HCT116 (cell line): Measurements from ENCODE around the gene IGFBP4. TPM values are rescaled to one million over a fixed set of nuclear protein-coding genes. Genes with fewer than 3 reads are reported as not detected.
"Not testable (repeated sequence)": the region's sequence is repeated elsewhere in the genome, so short reads cannot be mapped to it uniquely, and the experiment has no call there.

Experiments
- ATAC-seq: fragments of 200-7000 bp; cut with Tn5 transposase; 2 replicates; pipeline ENCODE4 v1.9.1; 2020; ENCODE audit warnings: mild to moderate bottlenecking, moderate library complexity
- BruUV-seq: library from RNA; stranded (reverse); fragments of 400-500 nt; replicated peaks from 2 replicates; lab custom pipeline; 2021; lab: Mats Ljungman, UMichigan
- CTCF ChIA-PET: fragments of 300-600 bp; sonication (Branson Sonifier 250); formaldehyde crosslinking; loops from one replicate; lab custom pipeline; 2021; ENCODE audit warnings: antibody characterized with exemption; lab: Charles Lee
- POLR2A ChIA-PET: fragments of 300-600, 350-600 bp; sonication (Branson Sonifier 250); formaldehyde crosslinking; loops from one replicate; lab custom pipeline; 2021; ENCODE audit warnings: antibody characterized with exemption; lab: Charles Lee
- RAD21 ChIA-PET, 2 experiments: fragments of 300-600 bp; sonication (Branson Sonifier 250); formaldehyde crosslinking; loops; one replicate each; lab custom pipeline; 2023; ENCODE audit warnings: low total read pairs in 2 of 2; ENCODE audit not compliant: uncharacterized antibody in 2 of 2, unreplicated experiment in 2 of 2, low non-redundant PET in 1 of 2; lab: Charles Lee
- DNase-seq: peaks from one replicate; pipeline ENCODE4 v3.0.0-alpha.2; 2010; ENCODE audit warnings: low read depth, low spot score
- H2AFZ ChIP-seq: fragments of 200-600 bp; shearing (Covaris generic), sonication (generic); 2 replicates; pipeline ENCODE4 v1.6.1; 2017; ENCODE audit warnings: low read depth, mixed run types, mixed read lengths, antibody characterized with exemption, low read length; ENCODE audit not compliant: poor library complexity, severe bottlenecking
- H3K27ac ChIP-seq: 2 replicates; pipeline ENCODE4 v1.5.1; 2012; ENCODE audit warnings: low read depth, low read length
- H3K27me3 ChIP-seq: fragments of 200-600 bp; sonication (generic); 2 replicates; pipeline ENCODE4 v1.6.1; 2016; ENCODE audit warnings: mixed run types, low read length, mixed read lengths; ENCODE audit not compliant: insufficient read depth
- H3K36me3 ChIP-seq, 2 experiments: fragments of 200-500 bp in 1 of 2; fragments of 200-600 bp in 1 of 2; sonication (Bioruptor generic) in 1 of 2; sonication (generic) in 1 of 2; 2 replicates each; pipeline versions ENCODE4 v1.5.1 to v1.6.1; 2014 to 2016; ENCODE audit warnings: low read length in 2 of 2, inconsistent platforms in 1 of 2, mixed read lengths in 1 of 2, mixed run types in 1 of 2; ENCODE audit not compliant: insufficient read depth in 2 of 2, control insufficient read depth in 1 of 2
- H3K4me1 ChIP-seq, 2 experiments: fragments of 200-600 bp in 1 of 2; sonication (generic) in 1 of 2; 2 replicates each; pipeline versions ENCODE4 v1.5.1 to v1.6.1; 2012 to 2017; ENCODE audit warnings: low read length in 2 of 2, inconsistent platforms in 1 of 2, mild to moderate bottlenecking in 1 of 2, mixed read lengths in 1 of 2, mixed run types in 1 of 2, moderate library complexity in 1 of 2; ENCODE audit not compliant: insufficient read depth in 2 of 2, control insufficient read depth in 1 of 2
- H3K4me2 ChIP-seq: fragments of 200-600 bp; sonication (generic); 2 replicates; pipeline ENCODE4 v1.6.1; 2017; ENCODE audit warnings: mixed run types, low read length, mixed read lengths
- H3K4me3 ChIP-seq, 2 experiments: fragments of 200-600 bp in 1 of 2; sonication (generic) in 1 of 2; replicated peaks in 1 of 2; 2 replicates each; pipeline ENCODE4 v1.5.1; 2011 to 2016; ENCODE audit warnings: low read length in 2 of 2, control low read depth in 1 of 2, low read depth in 1 of 2, mild to moderate bottlenecking in 1 of 2, mixed read lengths in 1 of 2, mixed run types in 1 of 2
- H3K79me2 ChIP-seq: fragments of 200-600 bp; sonication (generic); 2 replicates; pipeline ENCODE4 v1.6.1; 2017; ENCODE audit warnings: mild to moderate bottlenecking, mixed run types, low read length, moderate library complexity, mixed read lengths; ENCODE audit not compliant: insufficient read depth
- H3K9ac ChIP-seq: fragments of 200-600 bp; sonication (generic); 2 replicates; pipeline ENCODE4 v1.6.1; 2016; ENCODE audit warnings: low read length, mixed read lengths
- H3K9me2 ChIP-seq: fragments of 200-600 bp; sonication (generic), shearing (Covaris generic); 2 replicates; pipeline ENCODE4 v1.6.1; 2017; ENCODE audit warnings: mixed run types, mild to moderate bottlenecking, moderate library complexity; ENCODE audit not compliant: insufficient read depth
- H3K9me3 ChIP-seq, 2 experiments: fragments of 200-500 bp in 1 of 2; fragments of 200-600 bp in 1 of 2; sonication (Bioruptor generic) in 1 of 2; sonication (generic) in 1 of 2; 2 replicates each; pipeline ENCODE4 v1.6.1; 2014 to 2017; ENCODE audit warnings: low read length in 2 of 2, mixed read lengths in 2 of 2, inconsistent platforms in 1 of 2, low read depth in 1 of 2, mild to moderate bottlenecking in 1 of 2, mixed run types in 1 of 2, moderate library complexity in 1 of 2; ENCODE audit not compliant: control insufficient read depth in 1 of 2, insufficient read depth in 1 of 2
- H4K20me1 ChIP-seq: fragments of 200-600 bp; sonication (generic), shearing (Covaris generic); 2 replicates; pipeline ENCODE4 v1.6.1; 2017; ENCODE audit warnings: mixed run types, mild to moderate bottlenecking, moderate library complexity; ENCODE audit not compliant: insufficient read depth
- EZH2phosphoT487 ChIP-seq: fragments of 200-600 bp; IDR thresholded peaks from 2 replicates; pipeline ENCODE4 v1.6.1; 2018; ENCODE audit warnings: antibody characterized with exemption, borderline replicate concordance
- POLR2A ChIP-seq: IDR thresholded peaks from 2 replicates; pipeline ENCODE4 v1.7.0; 2011; ENCODE audit warnings: borderline replicate concordance; ENCODE audit not compliant: insufficient read depth, insufficient read length; ENCODE audit errors: extremely low read depth
- POLR2AphosphoS5 ChIP-seq: IDR thresholded peaks from 2 replicates; pipeline ENCODE4 v1.6.1; 2011; ENCODE audit warnings: mild to moderate bottlenecking, low read depth, low read length, moderate library complexity
- RAD21 ChIP-seq: IDR thresholded peaks from 2 replicates; pipeline ENCODE4 v1.6.1; 2012; ENCODE audit warnings: low read depth, mild to moderate bottlenecking
- REST ChIP-seq: IDR thresholded peaks from 2 replicates; pipeline ENCODE4 v1.6.1; 2012; ENCODE audit warnings: low read depth
- SP1 ChIP-seq: IDR thresholded peaks from 2 replicates; pipeline ENCODE4 v1.6.1; 2012; ENCODE audit warnings: low read depth
- intact Hi-C: fragments of 100-400 bp; cut with micrococcal nuclease; formaldehyde crosslinking; loops from 2 replicates; pipeline ENCODE4 v1.10.0; 2022
- total RNA-seq: library from RNA; stranded (reverse); gene quantifications from one replicate; pipeline ENCODE4 v1.2.1, GENCODE V29; 2021; ENCODE audit not compliant: unreplicated experiment

IGFBP4 gene
- total RNA-seq, 1 experiment from 2014 or later = 2.0 TPM

GRCh38 chr17:40411821-40412220 lies 31.4 kb upstream of the IGFBP4 start (continued):
- TF ChIP-seq POLR2AphosphoS5 = no peak

GRCh38 chr17:40412880-40413279 lies 30.4 kb upstream of the IGFBP4 start:
- Histone ChIP-seq H4K20me1 (peaks cover 4% of the 10 kb centered on the region; the same call in 1 of the 2 replicates), H3K4me1 (peaks cover 7 to 16% of the 10 kb centered on the region in 2 experiments; a peak in 3 of 4 replicates), H3K79me2 (peaks cover 91% of the 10 kb centered on the region), H3K9ac (no peak overlapping the region), H3K27ac (no peak overlapping the region), H3K27me3 (no peaks in the 10 kb centered on the region), H3K9me2 (no peaks in the 10 kb centered on the region), H3K36me3 (peaks cover 55 to 72% of the 10 kb centered on the region in 2 experiments), H2AFZ (no peak overlapping the region), H3K4me2 (no peak overlapping the region), H3K4me3 (no peak overlapping the region), H3K9me3 (no peaks in the 10 kb centered on the region)
- ChIA-PET CTCF (no interaction called here), RAD21 (no interaction called here), POLR2A (no interaction called here)
- ATAC-seq (no peak), DNase-seq (no peak)
- TF ChIP-seq POLR2A (no peak), POLR2AphosphoS5 (no peak), RAD21 (no peak), REST (no peak), EZH2phosphoT487 (no peak), SP1 (no peak)
- intact Hi-C loops = no loop called here
- no TSS peak for BruUV-seq

- peaks cover 45 to 66% of the 10 kb centered on the region in 2 experiments for H3K36me3 ChIP-seq
- intact Hi-C loops, RAD21 ChIA-PET: not testable (repeated sequence)
These were observed 28.9 kb upstream of the IGFBP4 start for GRCh38 chr17:40414312-40414711.

More at GRCh38 chr17:40414312-40414711, 28.9 kb upstream of the IGFBP4 start:
- H3K4me2 ChIP-seq, H4K20me1 ChIP-seq, H3K27ac ChIP-seq, H3K9ac ChIP-seq, H3K9me2 ChIP-seq, ATAC-seq, H3K4me3 ChIP-seq, DNase-seq, H3K27me3 ChIP-seq, BruUV-seq, H3K9me3 ChIP-seq, H2AFZ ChIP-seq, POLR2A ChIA-PET: not testable (repeated sequence)
- H3K79me2 ChIP-seq = peaks cover 81% of the 10 kb centered on the region
- CTCF ChIA-PET = interaction anchor here (1.3 kb wide), 1 partner anchor 41 kb away, joined by 3 read pairs; no protein-coding TSS in a partner anchor
- H3K4me1 ChIP-seq = peaks cover 10 to 26% of the 10 kb centered on the region in 2 experiments; a peak in 3 of 4 replicates
